ENCODE measurements around the gene CCL4.
"Not testable (repeated sequence)": the region's sequence is repeated elsewhere in the genome, so short reads cannot be mapped to it uniquely, and the experiment has no call there.

CCL4 gene

DNA sequence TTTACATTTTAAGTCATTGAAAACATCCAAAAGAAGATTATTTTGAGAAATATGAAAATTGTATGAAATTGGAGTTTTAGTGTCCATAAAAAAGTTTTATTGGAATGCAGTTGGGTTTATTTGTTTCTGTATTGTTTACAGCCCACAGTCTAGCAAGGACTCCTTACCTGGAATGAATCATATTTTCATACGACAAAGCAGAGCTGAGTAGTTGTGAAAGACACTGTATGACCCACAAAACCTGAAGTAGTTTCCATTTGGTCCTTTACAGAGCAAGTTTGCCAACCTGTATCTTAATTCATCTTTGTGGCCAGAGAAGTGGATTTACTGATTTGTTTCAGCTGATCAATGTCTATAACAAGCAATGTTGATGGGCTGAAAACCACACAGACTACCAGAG is 29.3 kb upstream of the CCL4 start:
- Mint-ChIP-seq H3K9me3 (peaks cover 0 to 5% of the 10 kb centered on the region in 2 donors), H3K4me3 (peak overlapping the region in 1 of 2 donors; percentile 61), H3K4me1 (ENCODE audit: low read depth in 2 of 2) (peaks cover 29 to 53% of the 10 kb centered on the region in 2 donors), H3K27me3 (no peaks in the 10 kb centered on the region), H3K27ac (peak overlapping the region in 1 of 2 donors; percentile 84), H3K36me3 (ENCODE audit: insufficient read depth) (no peaks in the 10 kb centered on the region)
- DNase-seq, result no peak
- no peak for ATAC-seq (replicated peaks)

DNA sequence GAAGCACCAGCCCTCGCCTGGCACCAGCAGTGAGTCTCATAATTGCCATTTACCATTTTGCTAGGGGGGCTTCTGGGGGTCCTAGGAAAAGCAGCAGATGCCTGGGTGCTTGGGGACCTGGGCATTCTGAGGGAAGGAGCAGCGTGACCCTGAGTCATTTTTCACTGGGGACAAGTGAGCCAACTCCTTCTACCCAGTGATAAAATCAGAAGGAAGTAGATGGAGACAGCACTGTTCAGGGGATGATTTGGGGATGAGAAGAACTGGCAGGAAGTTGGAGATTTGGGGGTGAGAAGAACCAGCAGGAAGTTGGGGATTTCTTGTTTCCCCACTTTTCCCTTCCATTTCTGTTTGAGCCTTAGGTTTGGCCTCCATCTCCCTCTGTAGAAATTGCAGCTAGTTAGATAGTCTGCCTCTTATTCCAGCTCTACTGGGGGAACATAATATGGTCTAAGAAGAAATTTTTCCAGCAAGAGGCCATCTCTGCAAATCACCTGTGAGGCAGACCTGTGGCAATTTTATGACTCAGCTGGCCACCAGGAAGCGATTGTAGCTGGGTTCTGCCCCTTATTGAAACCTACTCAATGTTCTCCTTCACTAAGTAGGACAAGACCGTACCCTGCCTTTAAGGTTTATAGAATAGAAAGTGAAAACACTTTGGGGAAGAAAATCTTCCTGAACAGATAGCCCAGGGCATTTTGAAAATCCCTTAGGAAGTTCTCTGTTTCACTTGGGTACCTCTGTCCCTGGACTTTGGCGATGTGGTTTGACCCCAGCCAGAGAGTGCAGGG is 21.8 kb upstream of the CCL4 start:
- peaks cover 43 to 66% of the 10 kb centered on the region in 2 donors for H3K4me1 Mint-ChIP-seq (ENCODE audit: low read depth in 2 of 2)
- peaks cover 10% of the 10 kb centered on the region for H3K36me3 Mint-ChIP-seq (ENCODE audit: insufficient read depth)
- not testable (repeated sequence) for H3K9me3 Mint-ChIP-seq, DNase-seq, H3K27me3 Mint-ChIP-seq
- H3K27ac Mint-ChIP-seq, result peak overlapping the region; percentile 99
- peak overlapping the region; percentile 79 to 82 for H3K4me3 Mint-ChIP-seq
- ATAC-seq (replicated peaks), result peak; percentile 27

DNA sequence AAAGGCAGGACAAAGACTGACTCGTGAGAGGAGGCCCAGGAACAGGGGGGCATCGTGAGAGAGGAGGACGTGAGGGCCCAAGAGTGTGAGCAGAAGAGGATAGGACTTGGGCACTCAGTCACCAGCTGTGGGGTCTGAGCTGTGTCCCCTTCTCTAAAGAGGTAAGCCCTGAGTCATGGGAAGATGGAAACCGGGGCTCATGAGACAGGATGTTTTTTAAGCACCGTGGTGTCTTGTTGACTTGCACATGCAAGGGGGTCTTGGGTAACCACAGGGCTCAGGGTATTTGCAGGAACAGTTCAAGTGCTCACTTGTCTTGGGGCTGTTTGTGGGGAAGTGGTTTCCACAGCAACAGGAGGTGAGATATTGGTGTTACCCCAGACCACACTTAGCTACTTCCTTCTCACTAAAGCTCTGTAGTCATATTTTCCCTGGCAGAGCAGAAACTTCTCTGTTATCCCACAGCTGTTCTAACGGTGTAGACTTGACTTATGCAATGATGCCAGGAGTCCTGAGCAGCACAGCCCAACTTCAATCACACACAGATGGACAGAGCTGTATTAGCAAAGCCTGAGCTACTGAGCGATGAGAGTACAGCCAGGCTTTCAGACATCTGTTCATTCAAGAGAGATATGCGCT is 21.0 kb upstream of the CCL4 start:
- DNase-seq (peak; percentile 68 to 78 (median 69)), ATAC-seq (replicated peaks) (peak; percentile 87)
- not testable (repeated sequence) for H3K9me3 Mint-ChIP-seq, H3K27me3 Mint-ChIP-seq
- peaks cover 10% of the 10 kb centered on the region for H3K36me3 Mint-ChIP-seq (ENCODE audit: insufficient read depth)
- peak overlapping the region; percentile 99 for H3K27ac Mint-ChIP-seq
- H3K4me1 Mint-ChIP-seq (ENCODE audit: low read depth in 2 of 2), result peaks cover 43 to 66% of the 10 kb centered on the region in 2 donors
- H3K4me3 Mint-ChIP-seq, result peak overlapping the region; percentile 79 to 82

DNA sequence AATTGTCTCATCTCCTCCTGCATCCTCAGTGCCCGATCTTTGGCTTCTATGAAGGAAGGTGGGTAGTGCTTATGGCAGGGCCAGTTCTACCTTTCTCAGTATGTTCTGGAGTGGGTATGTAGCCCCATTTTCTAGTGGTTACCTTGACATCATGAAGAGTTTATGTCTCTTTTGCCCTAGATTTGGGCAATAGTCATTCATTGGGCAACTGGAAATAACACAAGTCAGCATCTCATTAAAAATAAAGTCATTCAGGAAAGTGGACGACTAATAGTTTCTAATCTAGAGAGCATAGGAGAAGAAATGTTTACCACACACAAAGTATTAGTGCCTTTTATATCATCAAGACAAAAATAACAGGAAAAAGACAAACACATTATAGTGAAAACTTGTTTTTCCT is 19.9 kb upstream of the CCL4 start:
- H3K4me3 Mint-ChIP-seq, result peak overlapping the region; percentile 33 to 47

DNA sequence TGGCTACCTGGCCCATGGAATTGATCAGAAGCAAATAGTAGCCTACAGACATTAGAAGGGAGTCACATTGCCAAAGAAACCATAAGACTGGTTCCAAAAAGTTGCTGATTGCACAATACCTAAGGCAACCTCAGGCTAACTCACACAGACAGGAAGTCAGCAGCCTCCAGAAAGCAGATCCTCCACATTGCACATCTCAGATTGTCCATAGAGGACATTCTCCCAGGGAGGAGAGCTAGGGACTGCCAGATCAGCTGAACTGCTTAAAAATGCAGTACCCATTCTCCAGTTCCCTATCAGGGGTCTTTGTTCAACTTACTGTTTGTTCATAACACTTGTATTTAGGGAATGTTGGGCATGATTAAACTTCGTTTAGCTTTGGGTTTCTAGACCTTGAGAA is 17.9 kb upstream of the CCL4 start:
- Mint-ChIP-seq H3K27me3 (no peaks in the 10 kb centered on the region), H3K4me3 (peak overlapping the region; percentile 64), H3K27ac (peak overlapping the region; percentile 93 to 99), H3K4me1 (ENCODE audit: low read depth in 2 of 2) (peaks cover 67 to 85% of the 10 kb centered on the region in 2 donors), H3K9me3 (no peaks in the 10 kb centered on the region), H3K36me3 (ENCODE audit: insufficient read depth) (peaks cover 24% of the 10 kb centered on the region)
- ATAC-seq (replicated peaks), result no peak
- no peak for DNase-seq

More for the DNA sequence above, 19.9 kb upstream of the CCL4 start:
- not testable (repeated sequence) for ATAC-seq (replicated peaks); H3K27me3 Mint-ChIP-seq; DNase-seq; H3K9me3 Mint-ChIP-seq
- Mint-ChIP-seq H3K36me3 (ENCODE audit: insufficient read depth) (peaks cover 10% of the 10 kb centered on the region), H3K27ac (peak overlapping the region; percentile 93 to 99), H3K4me1 (ENCODE audit: low read depth in 2 of 2) (peaks cover 50 to 68% of the 10 kb centered on the region in 2 donors)

DNA sequence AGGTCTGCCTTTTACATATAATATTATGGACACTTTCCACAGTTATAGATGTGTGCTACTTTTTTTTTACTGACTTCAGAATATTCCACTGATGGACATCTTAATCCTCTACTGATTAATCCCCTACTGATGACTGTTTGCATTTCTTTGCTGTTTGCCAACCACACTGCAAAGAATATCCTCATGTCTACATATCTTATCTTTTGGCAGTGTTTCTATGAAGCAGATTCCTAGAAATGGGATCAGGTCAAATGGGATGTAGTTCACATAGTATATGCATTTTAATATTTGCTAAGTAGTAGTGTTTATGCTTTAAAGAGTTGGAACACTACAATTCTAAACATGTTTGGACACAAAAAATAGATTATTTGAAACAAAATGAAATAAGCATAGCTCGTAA is 16.8 kb upstream of the CCL4 start:
- peaks cover 66 to 86% of the 10 kb centered on the region in 2 donors for H3K4me1 Mint-ChIP-seq (ENCODE audit: low read depth in 2 of 2)
- no peaks in the 10 kb centered on the region for H3K27me3 Mint-ChIP-seq

DNA sequence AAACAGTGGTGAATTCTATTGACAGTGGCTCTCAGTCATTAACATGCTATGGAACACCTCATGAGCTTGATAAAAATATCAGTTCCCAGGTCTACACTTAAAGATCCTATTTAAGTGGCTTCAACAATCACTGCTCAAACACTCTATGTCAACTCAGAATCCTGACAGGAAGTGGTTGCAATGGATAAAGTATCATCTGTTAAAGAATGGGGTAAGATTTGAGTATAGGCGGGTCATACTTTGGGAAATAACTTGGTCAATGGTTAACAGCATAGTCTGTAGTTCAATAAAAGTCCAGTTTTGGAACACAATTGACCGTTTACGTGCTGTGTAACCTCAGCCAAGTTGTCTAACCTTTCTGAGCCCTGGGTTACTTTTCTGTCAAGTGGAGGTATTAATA is 16.2 kb upstream of the CCL4 start:
- H3K4me1 Mint-ChIP-seq (ENCODE audit: low read depth in 2 of 2), result peaks cover 60 to 83% of the 10 kb centered on the region in 2 donors
- H3K9me3 Mint-ChIP-seq; H3K27me3 Mint-ChIP-seq; DNase-seq; ATAC-seq (replicated peaks): not testable (repeated sequence)
- H3K4me3 Mint-ChIP-seq, result peak overlapping the region in 1 of 2 donors; percentile 65
- H3K27ac Mint-ChIP-seq, result peak overlapping the region; percentile 96 to 99
- H3K36me3 Mint-ChIP-seq (ENCODE audit: insufficient read depth), result peaks cover 18% of the 10 kb centered on the region

More for the DNA sequence above, 16.8 kb upstream of the CCL4 start:
- no peak for DNase-seq
- Mint-ChIP-seq H3K9me3 (no peaks in the 10 kb centered on the region), H3K27ac (peak overlapping the region in 1 of 2 donors; percentile 99), H3K36me3 (ENCODE audit: insufficient read depth) (peaks cover 24% of the 10 kb centered on the region), H3K4me3 (no peak overlapping the region)
- no peak for ATAC-seq (replicated peaks)

DNA sequence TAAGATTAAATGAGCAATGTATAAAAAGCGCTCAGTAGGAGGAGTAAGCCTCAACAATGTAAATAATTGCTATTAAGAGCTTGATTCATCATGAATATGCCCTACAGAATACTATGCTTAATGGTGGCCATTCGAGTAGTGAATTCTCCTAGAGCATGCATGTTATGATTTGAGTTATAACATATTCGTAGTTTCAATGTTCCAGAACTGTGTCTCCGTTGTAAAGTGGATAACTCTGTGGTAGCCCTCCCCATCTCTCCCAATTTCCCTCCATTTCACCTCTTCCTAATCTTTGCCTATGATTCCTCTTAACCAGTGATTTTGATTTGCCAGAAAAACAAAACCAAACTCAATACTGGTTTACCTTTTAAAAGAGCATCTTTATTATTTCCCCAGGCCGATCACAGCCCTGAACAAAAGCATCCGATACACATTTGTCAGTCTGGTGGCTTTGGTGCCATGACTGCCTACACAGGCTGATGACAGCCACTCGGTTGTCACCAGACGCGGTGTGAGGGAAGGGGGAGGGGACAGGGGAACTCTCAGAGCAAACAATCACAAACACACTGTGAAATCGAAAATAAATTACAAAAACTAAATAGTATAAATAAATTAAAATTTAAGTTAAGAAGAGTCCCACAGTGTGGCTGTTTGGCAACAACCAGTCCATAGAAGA is 15.6 kb upstream of the CCL4 start:
- H3K27ac Mint-ChIP-seq, result peak overlapping the region; percentile 96 to 99
- DNase-seq (peak; percentile 52 to 70 (median 55)), ATAC-seq (replicated peaks) (peak; percentile 67)
- peak overlapping the region; percentile 65 to 78 for H3K4me3 Mint-ChIP-seq
- H3K4me1 Mint-ChIP-seq (ENCODE audit: low read depth in 2 of 2), result peaks cover 59 to 83% of the 10 kb centered on the region in 2 donors
- not testable (repeated sequence) for H3K9me3 Mint-ChIP-seq, H3K27me3 Mint-ChIP-seq
- peaks cover 14% of the 10 kb centered on the region for H3K36me3 Mint-ChIP-seq (ENCODE audit: insufficient read depth)

DNA sequence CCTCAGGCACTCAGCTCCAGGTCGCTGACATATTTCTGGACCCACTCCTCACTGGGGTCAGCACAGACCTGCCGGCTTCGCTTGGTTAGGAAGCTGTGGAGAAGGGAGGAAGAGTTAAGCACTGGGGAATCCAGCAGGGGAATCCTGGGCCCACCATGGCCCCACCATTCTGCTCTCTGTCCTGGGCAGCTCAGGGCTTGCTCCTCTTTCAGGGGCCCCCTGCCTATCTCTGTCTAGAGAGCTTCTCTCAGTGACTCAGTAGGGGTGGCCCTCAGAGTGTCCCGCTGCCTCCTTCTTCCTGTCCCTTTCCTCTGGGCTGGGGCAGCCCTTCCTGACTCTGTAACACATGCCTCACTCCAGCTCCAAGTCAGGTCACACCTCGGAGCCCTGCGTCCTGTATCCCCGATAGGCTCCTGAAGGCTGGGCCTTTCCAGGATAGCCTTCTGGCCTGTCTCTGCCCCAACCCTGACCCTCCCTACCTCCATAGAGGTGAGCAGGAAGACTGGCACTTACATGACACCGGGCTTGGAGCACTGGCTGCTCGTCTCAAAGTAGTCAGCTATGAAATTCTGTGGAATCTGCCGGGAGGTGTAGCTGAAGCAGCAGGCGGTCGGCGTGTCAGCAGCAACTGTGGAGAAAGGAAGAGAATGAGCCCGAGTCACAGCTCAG is 14.8 kb upstream of the CCL4 start:
- Mint-ChIP-seq H3K27me3 (no peaks in the 10 kb centered on the region), H3K9me3 (no peaks in the 10 kb centered on the region), H3K27ac (peak overlapping the region; percentile 96 to 99), H3K4me1 (ENCODE audit: low read depth in 2 of 2) (peaks cover 58 to 81% of the 10 kb centered on the region in 2 donors), H3K4me3 (peak overlapping the region; percentile 65 to 78), H3K36me3 (ENCODE audit: insufficient read depth) (peaks cover 14% of the 10 kb centered on the region)
- no peak for ATAC-seq (replicated peaks)
- no peak for DNase-seq

DNA sequence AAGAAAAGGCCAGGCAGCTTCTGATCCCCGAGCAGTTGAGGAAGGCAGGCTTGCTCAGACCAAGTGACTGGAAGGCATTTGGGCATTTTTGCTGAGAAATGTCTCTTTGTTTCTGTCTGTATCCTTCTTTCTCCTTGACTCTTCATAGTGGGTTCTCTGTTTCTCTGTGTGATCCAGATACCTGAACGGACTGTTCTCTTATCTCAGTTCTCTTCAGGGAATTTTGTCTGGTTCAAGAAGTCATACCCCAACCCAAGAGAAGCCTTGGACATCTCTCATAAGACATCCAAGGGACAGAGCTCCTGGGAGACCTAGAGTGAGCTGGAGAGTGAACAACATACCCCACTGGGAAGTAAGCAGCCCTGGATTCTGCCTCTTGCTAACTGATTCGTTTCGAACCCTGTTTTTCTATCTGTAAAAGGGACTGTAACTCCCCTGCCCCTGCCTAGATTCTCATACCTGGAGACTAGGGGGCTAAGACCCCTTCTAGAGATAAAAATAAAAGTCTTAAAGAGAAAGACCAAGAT is 14.2 kb upstream of the CCL4 start:
- Mint-ChIP-seq H3K27ac (peak overlapping the region; percentile 96 to 99), H3K27me3 (no peaks in the 10 kb centered on the region), H3K4me1 (ENCODE audit: low read depth in 2 of 2) (peaks cover 53 to 79% of the 10 kb centered on the region in 2 donors), H3K36me3 (ENCODE audit: insufficient read depth) (peaks cover 14% of the 10 kb centered on the region), H3K4me3 (peak overlapping the region; percentile 65 to 78), H3K9me3 (no peaks in the 10 kb centered on the region)
- no peak for ATAC-seq (replicated peaks)
- DNase-seq, result no peak

DNA sequence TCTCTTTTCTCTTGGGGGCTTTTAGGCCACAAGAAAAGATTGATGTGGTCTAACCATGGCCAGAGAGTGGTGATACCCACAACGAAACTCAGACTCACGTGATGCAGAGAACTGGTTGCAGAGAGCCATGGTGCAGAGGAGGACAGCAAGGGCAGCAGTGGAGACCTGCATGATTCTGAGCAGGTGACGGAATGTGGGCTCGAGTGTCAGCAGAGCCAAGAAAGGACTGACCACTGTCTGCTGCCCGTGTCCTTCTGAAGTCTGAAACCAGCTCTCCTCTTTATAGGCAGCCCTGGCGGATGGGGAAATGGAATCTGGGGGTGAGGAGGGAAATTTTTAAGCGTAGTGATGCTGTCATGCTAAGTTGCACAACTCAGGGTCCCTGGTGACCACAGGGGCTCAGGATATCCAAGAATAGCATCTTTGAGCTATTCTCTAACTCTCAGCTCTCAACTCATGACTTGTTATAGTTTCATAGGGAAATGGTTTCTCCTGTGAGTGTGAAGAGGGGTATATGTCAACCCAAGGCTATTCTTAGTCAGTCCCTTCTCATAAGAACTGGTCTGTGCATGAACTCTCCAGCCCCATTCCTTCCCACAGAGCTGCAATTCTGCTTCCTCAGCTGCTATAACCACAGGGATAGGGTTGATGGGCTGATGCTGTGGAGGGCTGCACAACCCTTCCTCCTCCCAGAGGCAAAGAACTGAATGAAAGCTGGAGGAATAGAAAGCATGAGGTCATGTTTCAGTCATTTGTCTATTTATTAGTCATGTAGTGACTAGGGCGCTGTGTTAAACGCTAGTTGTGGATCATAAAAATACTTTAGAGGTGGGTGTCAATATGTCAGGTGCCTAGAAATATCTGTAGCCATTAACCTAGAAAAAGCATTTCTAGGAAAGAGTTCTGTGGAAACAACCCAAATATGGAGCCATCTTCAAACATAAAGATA is 13.5 kb upstream of the CCL4 start, which contains the start of gene CCL3:
CCL3 (minus strand) TSS at position 256 of the 949 bp plus-strand sequence; CDS start at position 171, 85 bp downstream.
- peak within 1 kb of the TSS; percentile 96 to 99 for H3K27ac Mint-ChIP-seq
- no peaks in the 10 kb centered on the region for H3K9me3 Mint-ChIP-seq
- ATAC-seq (replicated peaks), result peak; percentile 55
- H3K4me1 Mint-ChIP-seq (ENCODE audit: low read depth in 2 of 2), result peaks cover 53 to 78% of the 10 kb centered on the region in 2 donors
- DNase-seq, result peak; percentile 32 to 38 (median 33)
- H3K4me3 Mint-ChIP-seq, result peak within 1 kb of the TSS; percentile 65 to 78
- H3K36me3 Mint-ChIP-seq (ENCODE audit: insufficient read depth), result peaks cover 14% of the 10 kb centered on the region
- no peaks in the 10 kb centered on the region for H3K27me3 Mint-ChIP-seq

DNA sequence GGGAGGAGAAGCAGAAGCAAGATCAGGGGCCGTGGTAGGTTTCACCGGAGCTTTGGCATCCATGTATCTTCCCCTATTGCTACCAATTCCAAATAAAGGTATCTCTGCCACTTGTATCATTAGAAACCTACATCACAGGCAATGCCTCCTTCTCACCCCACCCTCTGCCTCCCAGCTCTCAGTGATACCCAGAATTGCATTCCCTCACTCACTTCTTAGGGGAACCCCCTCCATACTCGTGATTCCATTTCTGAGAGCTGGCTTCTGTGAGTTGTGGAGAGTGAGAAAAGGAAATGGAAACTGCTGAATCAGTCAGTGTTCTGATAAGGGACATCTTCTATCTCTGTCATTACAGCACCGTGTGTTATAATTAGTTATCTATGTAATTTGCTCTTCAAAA is 11.4 kb upstream of the CCL4 start:
- H3K27ac Mint-ChIP-seq, result peak overlapping the region; percentile 79 to 92
- peaks cover 54 to 78% of the 10 kb centered on the region in 2 donors for H3K4me1 Mint-ChIP-seq (ENCODE audit: low read depth in 2 of 2)
- H3K9me3 Mint-ChIP-seq, result no peaks in the 10 kb centered on the region
- H3K36me3 Mint-ChIP-seq (ENCODE audit: insufficient read depth), result peaks cover 18% of the 10 kb centered on the region
- DNase-seq, result no peak
- H3K27me3 Mint-ChIP-seq, result no peaks in the 10 kb centered on the region
- peak; percentile 13 for ATAC-seq (replicated peaks)
- H3K4me3 Mint-ChIP-seq, result peak overlapping the region; percentile 10 to 41
